Caco-2 (cell line): Measurements from ENCODE around the gene COL24A1. TPM values are rescaled to one million over a fixed set of nuclear protein-coding genes. Genes with fewer than 3 reads are reported as not detected.

ENCODE experiments used
- BruUV-seq: library from RNA; stranded (reverse); fragments of 400-500 nt; replicated peaks from 2 replicates; lab custom pipeline; 2021; lab: Mats Ljungman, UMichigan
- CTCF ChIA-PET: fragments of 300-600 bp; sonication (Branson Sonifier 250); formaldehyde crosslinking; loops from one replicate; lab custom pipeline; 2022; ENCODE audit warnings: antibody characterized with exemption; lab: Charles Lee
- POLR2A ChIA-PET: fragments of 300-600 bp; sonication (Branson Sonifier 250); formaldehyde crosslinking; loops from one replicate; lab custom pipeline; 2022; ENCODE audit warnings: antibody characterized with exemption; lab: Charles Lee
- DNase-seq, 2 experiments: peaks; one replicate each; pipeline versions ENCODE4 v3.0.0 to v3.0.0-alpha.2; 2020 to 2022
- H3K27me3 ChIP-seq: replicated peaks from 2 replicates; pipeline ENCODE4 v1.6.0; 2011; ENCODE audit warnings: low read length; ENCODE audit not compliant: control insufficient read depth, insufficient read depth
- H3K36me3 ChIP-seq: 2 replicates; pipeline ENCODE4 v1.5.1; 2011; ENCODE audit warnings: low read length; ENCODE audit not compliant: control insufficient read depth, insufficient read depth
- H3K4me1 ChIP-seq: fragments of 250-450 bp; sonication (Bioruptor Pico); 2 replicates; pipeline ENCODE4 v1.5.1; 2020; ENCODE audit warnings: mild to moderate bottlenecking
- H3K4me3 ChIP-seq: 2 replicates; pipeline ENCODE4 v1.5.1; 2011; ENCODE audit warnings: low read depth, mild to moderate bottlenecking, control low read depth, low read length
- H3K9me3 ChIP-seq: fragments of 250-450 bp; sonication (Bioruptor Pico); 2 replicates; pipeline ENCODE4 v1.5.1; 2020; ENCODE audit warnings: mild to moderate bottlenecking, moderate library complexity
- H3K27ac Mint-ChIP-seq: one replicate; pipeline ENCODE4 v1.8.0; 2022; ENCODE audit warnings: mixed read lengths; ENCODE audit not compliant: unreplicated experiment
- H3K27me3 Mint-ChIP-seq: one replicate; pipeline ENCODE4 v1.8.0; 2022; ENCODE audit warnings: mixed read lengths; ENCODE audit not compliant: insufficient read depth, unreplicated experiment
- H3K36me3 Mint-ChIP-seq: one replicate; pipeline ENCODE4 v1.8.0; 2022; ENCODE audit warnings: mild to moderate bottlenecking, mixed read lengths; ENCODE audit not compliant: insufficient read depth, unreplicated experiment
- H3K4me1 Mint-ChIP-seq: one replicate; pipeline ENCODE4 v1.8.0; 2022; ENCODE audit warnings: low read depth, mixed read lengths; ENCODE audit not compliant: unreplicated experiment
- H3K4me3 Mint-ChIP-seq: one replicate; pipeline ENCODE4 v1.8.0; 2022; ENCODE audit warnings: mild to moderate bottlenecking, moderate library complexity, mixed read lengths; ENCODE audit not compliant: unreplicated experiment
- H3K9me3 Mint-ChIP-seq: one replicate; pipeline ENCODE4 v1.8.0; 2022; ENCODE audit warnings: mixed read lengths; ENCODE audit not compliant: unreplicated experiment
- CTCF ChIP-seq, 2 experiments: fragments of 200-600 bp in 1 of 2; IDR thresholded peaks; 1 replicate in 1 of 2; 2 replicates in 1 of 2; pipeline versions ENCODE4 v1.5.1 to v1.8.0; 2011 to 2022; ENCODE audit warnings: antibody characterized with exemption in 1 of 2, control low read depth in 1 of 2, inconsistent platforms in 1 of 2, low read depth in 1 of 2, low read length in 1 of 2, mild to moderate bottlenecking in 1 of 2, moderate library complexity in 1 of 2; ENCODE audit not compliant: insufficient read depth in 1 of 2, severe bottlenecking in 1 of 2, unreplicated experiment in 1 of 2
- intact Hi-C: fragments of 100-400 bp; cut with micrococcal nuclease; formaldehyde crosslinking; loops from one replicate; pipeline ENCODE4 v1.10.0; 2022; ENCODE audit not compliant: unreplicated experiment
- total RNA-seq: library from RNA; stranded (reverse); gene quantifications from 2 replicates; pipeline ENCODE4 v1.2.3, GENCODE V29; 2022

COL24A1 gene
- total RNA-seq, 1 experiment from 2014 or later = 0.07 TPM

GRCh38 chr1:85705940-85706339, 450.6 kb downstream of the COL24A1 start:
- no peak for DNase-seq
- H3K4me3 ChIP-seq = no peak overlapping the region

GRCh38 chr1:85700422-85700821, 456.1 kb downstream of the COL24A1 start:
- Histone ChIP-seq H3K27me3 (no peaks in the 10 kb centered on the region), H3K4me3 (no peak overlapping the region), H3K36me3 (no peaks in the 10 kb centered on the region; the same call in 1 of the 2 replicates), H3K4me1 (no peaks in the 10 kb centered on the region), H3K9me3 (no peaks in the 10 kb centered on the region)
- DNase-seq = no peak
- POLR2A ChIA-PET = no interaction called here
- no peak overlapping the region for H3K4me3 Mint-ChIP-seq
- H3K4me1 Mint-ChIP-seq = no peaks in the 10 kb centered on the region
- H3K9me3 Mint-ChIP-seq = no peaks in the 10 kb centered on the region
- CTCF ChIA-PET = no interaction called here
- BruUV-seq = no TSS peak
- no peak overlapping the region for H3K27ac Mint-ChIP-seq
- no peaks in the 10 kb centered on the region for H3K27me3 Mint-ChIP-seq
- no peak for TF ChIP-seq CTCF (IDR thresholded peaks at IDR 0.05; ENCODE audit: insufficient read depth in 1 of 2, low read depth in 1 of 2, low read length in 1 of 2, severe bottlenecking in 1 of 2, unreplicated experiment in 1 of 2)
- intact Hi-C loops = no loop called here
- H3K36me3 Mint-ChIP-seq = peaks cover 22% of the 10 kb centered on the region

More at GRCh38 chr1:85705940-85706339, 450.6 kb downstream of the COL24A1 start:
- Mint-ChIP-seq H3K36me3 (peaks cover 20% of the 10 kb centered on the region), H3K9me3 (no peaks in the 10 kb centered on the region), H3K27ac (no peak overlapping the region), H3K4me3 (no peak overlapping the region), H3K4me1 (no peaks in the 10 kb centered on the region), H3K27me3 (no peaks in the 10 kb centered on the region)
- no peak for TF ChIP-seq CTCF (IDR thresholded peaks at IDR 0.05; ENCODE audit: insufficient read depth in 1 of 2, low read depth in 1 of 2, low read length in 1 of 2, severe bottlenecking in 1 of 2, unreplicated experiment in 1 of 2)
- POLR2A ChIA-PET = no interaction called here
- CTCF ChIA-PET = no interaction called here
- Histone ChIP-seq H3K9me3 (no peaks in the 10 kb centered on the region), H3K36me3 (no peaks in the 10 kb centered on the region; the same call in 1 of the 2 replicates), H3K27me3 (no peaks in the 10 kb centered on the region), H3K4me1 (no peaks in the 10 kb centered on the region)
- intact Hi-C loops = loop anchor here (5.0 kb wide), 2 partner anchors 99 to 399 kb away; no protein-coding TSS in a partner anchor
- no TSS peak for BruUV-seq

- intact Hi-C loops = no loop called here
- no peak for DNase-seq
- Mint-ChIP-seq H3K36me3 (peaks cover 14% of the 10 kb centered on the region), H3K4me1 (no peaks in the 10 kb centered on the region), H3K4me3 (no peak overlapping the region), H3K27ac (no peak overlapping the region), H3K27me3 (no peaks in the 10 kb centered on the region), H3K9me3 (no peaks in the 10 kb centered on the region)
- ChIA-PET CTCF (no interaction called here), POLR2A (no interaction called here)
- TF ChIP-seq CTCF (IDR thresholded peaks at IDR 0.05; ENCODE audit: insufficient read depth in 1 of 2, low read depth in 1 of 2, low read length in 1 of 2, severe bottlenecking in 1 of 2, unreplicated experiment in 1 of 2) = no peak
- Histone ChIP-seq H3K36me3 (no peaks in the 10 kb centered on the region), H3K9me3 (no peaks in the 10 kb centered on the region), H3K4me3 (no peak overlapping the region), H3K27me3 (no peaks in the 10 kb centered on the region), H3K4me1 (no peaks in the 10 kb centered on the region)
- BruUV-seq = no TSS peak
Measured at GRCh38 chr1:85697895-85698294, 458.7 kb downstream of the COL24A1 start.
